ENCODE measurements around the gene ADGRF4. TPM values are rescaled to one million over a fixed set of nuclear protein-coding genes. Genes with fewer than 3 reads are reported as not detected.

The ADGRF4 gene
- total RNA-seq, 2 donors from 2014 or later = 0.86 TPM; not detected in 1

DNA sequence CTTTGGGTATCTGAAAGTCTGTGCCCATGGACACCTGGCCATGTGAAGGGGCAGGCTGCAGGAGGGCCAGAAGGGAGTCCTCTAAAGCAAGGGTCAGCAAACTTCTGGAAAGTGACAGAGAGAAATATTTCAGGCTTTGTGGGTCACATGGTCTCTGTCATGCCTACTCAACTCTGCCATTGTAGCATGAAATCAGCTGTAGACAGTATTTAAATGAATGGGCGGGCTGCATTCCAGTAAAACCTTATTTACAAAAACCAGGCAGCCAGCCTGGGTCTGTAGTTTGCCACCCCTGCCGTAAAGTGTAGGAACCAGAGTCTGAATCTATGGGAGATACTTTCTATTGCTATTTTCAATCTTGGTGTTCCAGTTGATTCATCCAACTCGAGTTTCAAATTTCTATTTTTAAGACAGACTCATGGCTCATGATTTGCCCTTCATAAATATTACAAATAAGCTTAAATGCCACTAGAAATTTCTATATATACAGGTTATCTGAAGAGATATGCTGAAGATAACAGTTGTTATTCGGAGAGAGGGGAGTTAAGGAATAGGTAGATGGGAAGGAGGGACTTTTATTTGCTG, 19.0 kb upstream of the ADGRF4 start:
- no peaks in the 10 kb centered on the region for H3K36me3 ChIP-seq

DNA sequence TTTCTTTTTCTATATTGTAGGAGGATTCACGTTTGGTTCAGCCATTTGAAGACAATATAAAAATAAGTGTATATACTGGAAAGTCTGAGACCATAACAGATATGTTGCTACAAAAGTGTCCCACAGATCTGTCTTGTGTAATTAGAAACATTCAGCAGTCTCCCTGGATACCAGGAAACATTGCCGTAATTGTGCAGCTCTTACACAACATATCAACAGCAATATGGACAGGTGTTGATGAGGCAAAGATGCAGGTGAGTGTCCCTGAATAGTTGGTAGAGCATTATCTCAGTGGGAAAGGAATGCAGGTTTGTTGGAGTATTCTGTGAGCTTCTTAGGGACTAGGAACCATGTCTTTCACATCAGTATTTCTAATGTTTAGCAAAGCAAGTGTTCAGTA, 18.3 kb upstream of the ADGRF4 start:
- Histone ChIP-seq H3K4me3 (no peak overlapping the region), H3K27me3 (no peaks in the 10 kb centered on the region), H3K4me1 (no peaks in the 10 kb centered on the region), H3K9me3 (no peaks in the 10 kb centered on the region), H3K36me3 (no peaks in the 10 kb centered on the region), H3K27ac (no peak overlapping the region)
- DNase-seq (ENCODE audit: low spot score) = no peak
- TF ChIP-seq, protein P1, sequence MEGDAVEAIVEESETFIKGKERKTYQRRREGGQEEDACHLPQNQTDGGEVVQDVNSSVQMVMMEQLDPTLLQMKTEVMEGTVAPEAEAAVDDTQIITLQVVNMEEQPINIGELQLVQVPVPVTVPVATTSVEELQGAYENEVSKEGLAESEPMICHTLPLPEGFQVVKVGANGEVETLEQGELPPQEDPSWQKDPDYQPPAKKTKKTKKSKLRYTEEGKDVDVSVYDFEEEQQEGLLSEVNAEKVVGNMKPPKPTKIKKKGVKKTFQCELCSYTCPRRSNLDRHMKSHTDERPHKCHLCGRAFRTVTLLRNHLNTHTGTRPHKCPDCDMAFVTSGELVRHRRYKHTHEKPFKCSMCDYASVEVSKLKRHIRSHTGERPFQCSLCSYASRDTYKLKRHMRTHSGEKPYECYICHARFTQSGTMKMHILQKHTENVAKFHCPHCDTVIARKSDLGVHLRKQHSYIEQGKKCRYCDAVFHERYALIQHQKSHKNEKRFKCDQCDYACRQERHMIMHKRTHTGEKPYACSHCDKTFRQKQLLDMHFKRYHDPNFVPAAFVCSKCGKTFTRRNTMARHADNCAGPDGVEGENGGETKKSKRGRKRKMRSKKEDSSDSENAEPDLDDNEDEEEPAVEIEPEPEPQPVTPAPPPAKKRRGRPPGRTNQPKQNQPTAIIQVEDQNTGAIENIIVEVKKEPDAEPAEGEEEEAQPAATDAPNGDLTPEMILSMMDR (IDR thresholded peaks at IDR 0.05) = no peak

More for the DNA sequence above, 19.0 kb upstream of the ADGRF4 start:
- no peak for DNase-seq (ENCODE audit: low spot score)
- Histone ChIP-seq H3K27ac (no peak overlapping the region), H3K27me3 (no peaks in the 10 kb centered on the region), H3K9me3 (no peaks in the 10 kb centered on the region), H3K4me3 (no peak overlapping the region), H3K4me1 (no peaks in the 10 kb centered on the region)
- TF ChIP-seq, protein P1 (IDR thresholded peaks at IDR 0.05) = no peak

DNA sequence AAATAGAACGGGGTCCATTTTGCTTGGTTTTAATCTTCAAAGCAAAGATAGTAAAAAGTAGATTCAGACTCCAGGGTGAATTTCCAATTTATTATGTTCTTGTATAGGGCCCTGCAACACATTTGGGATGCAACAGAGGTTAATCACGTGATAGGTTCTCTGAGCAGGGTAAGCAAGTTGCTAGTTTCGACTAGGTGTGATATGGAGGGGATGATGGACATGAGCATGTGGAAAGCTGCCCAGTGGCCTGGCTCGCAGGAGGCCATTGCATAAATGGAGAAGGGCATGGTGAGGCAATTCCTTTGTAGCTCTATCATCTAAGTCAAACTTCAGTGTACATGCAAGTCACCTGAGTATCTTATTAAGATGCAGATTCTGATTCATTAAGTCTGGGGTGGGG, 17.7 kb upstream of the ADGRF4 start:
- no peak for DNase-seq (ENCODE audit: low spot score)
- no peak overlapping the region for H3K4me3 ChIP-seq
- no peaks in the 10 kb centered on the region for H3K4me1 ChIP-seq
- H3K36me3 ChIP-seq = no peaks in the 10 kb centered on the region
- no peaks in the 10 kb centered on the region for H3K27me3 ChIP-seq
- H3K27ac ChIP-seq = no peak overlapping the region
- TF ChIP-seq, protein P1 (IDR thresholded peaks at IDR 0.05) = no peak
- H3K9me3 ChIP-seq = no peaks in the 10 kb centered on the region

DNA sequence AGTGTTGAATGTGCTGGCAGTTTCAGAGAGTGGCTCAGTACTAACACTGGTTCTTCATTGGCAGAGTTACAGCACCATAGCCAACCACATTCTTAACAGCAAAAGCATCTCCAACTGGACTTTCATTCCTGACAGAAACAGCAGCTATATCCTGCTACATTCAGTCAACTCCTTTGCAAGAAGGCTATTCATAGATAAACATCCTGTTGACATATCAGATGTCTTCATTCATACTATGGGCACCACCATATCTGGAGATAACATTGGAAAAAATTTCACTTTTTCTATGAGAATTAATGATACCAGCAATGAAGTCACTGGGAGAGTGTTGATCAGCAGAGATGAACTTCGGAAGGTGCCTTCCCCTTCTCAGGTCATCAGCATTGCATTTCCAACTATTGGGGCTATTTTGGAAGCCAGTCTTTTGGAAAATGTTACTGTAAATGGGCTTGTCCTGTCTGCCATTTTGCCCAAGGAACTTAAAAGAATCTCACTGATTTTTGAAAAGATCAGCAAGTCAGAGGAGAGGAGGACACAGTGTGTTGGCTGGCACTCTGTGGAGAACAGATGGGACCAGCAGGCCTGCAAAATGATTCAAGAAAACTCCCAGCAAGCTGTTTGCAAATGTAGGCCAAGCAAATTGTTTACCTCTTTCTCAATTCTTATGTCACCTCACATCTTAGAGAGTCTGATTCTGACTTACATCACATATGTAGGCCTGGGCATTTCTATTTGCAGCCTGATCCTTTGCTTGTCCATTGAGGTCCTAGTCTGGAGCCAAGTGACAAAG, 17.0 kb upstream of the ADGRF4 start:
- DNase-seq (ENCODE audit: low spot score) = no peak

DNA sequence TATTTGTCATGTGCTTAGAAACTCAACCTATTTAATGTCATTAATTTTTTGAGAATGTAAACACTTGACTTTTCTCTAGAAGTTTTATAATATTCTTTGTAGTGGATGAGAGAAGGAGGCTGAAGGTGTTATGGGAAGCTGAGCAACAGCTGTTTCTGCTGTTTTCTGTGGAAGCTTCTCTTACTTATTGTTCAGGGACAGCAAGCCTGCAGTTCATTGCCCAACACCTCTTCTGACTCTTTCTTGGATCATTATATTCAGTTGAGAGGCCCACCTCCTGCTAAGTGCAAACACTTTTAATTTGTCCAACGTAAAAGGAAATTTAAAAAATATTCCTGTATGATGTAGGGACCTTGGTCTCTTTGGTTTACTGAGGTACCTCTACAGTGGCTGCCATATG, 12.0 kb upstream of the ADGRF4 start:
- TF ChIP-seq, protein P1 (IDR thresholded peaks at IDR 0.05) = no peak
- no peak for DNase-seq (ENCODE audit: low spot score)
- no peaks in the 10 kb centered on the region for H3K36me3 ChIP-seq
- no peaks in the 10 kb centered on the region for H3K9me3 ChIP-seq
- no peak overlapping the region for H3K27ac ChIP-seq
- H3K27me3 ChIP-seq = no peaks in the 10 kb centered on the region
- no peaks in the 10 kb centered on the region for H3K4me1 ChIP-seq
- H3K4me3 ChIP-seq = no peak overlapping the region

More for the DNA sequence above, 17.0 kb upstream of the ADGRF4 start:
- Histone ChIP-seq H3K9me3 (no peaks in the 10 kb centered on the region), H3K27ac (no peak overlapping the region), H3K27me3 (no peaks in the 10 kb centered on the region), H3K36me3 (no peaks in the 10 kb centered on the region), H3K4me1 (no peaks in the 10 kb centered on the region), H3K4me3 (no peak overlapping the region)
- TF ChIP-seq, protein P1 (IDR thresholded peaks at IDR 0.05) = no peak
